GM21447 (cell line): Measurements from ENCODE around the gene ADGRV1.
"Not testable (repeated sequence)": the region's sequence is repeated elsewhere in the genome, so short reads cannot be mapped to it uniquely, and the experiment has no call there.

Source experiments
- ATAC-seq: cut with Tn5 transposase; IDR thresholded peaks from one replicate; pipeline ENCODE4 v1.9.1; 2021; ENCODE audit not compliant: unreplicated experiment

ADGRV1 gene

DNA sequence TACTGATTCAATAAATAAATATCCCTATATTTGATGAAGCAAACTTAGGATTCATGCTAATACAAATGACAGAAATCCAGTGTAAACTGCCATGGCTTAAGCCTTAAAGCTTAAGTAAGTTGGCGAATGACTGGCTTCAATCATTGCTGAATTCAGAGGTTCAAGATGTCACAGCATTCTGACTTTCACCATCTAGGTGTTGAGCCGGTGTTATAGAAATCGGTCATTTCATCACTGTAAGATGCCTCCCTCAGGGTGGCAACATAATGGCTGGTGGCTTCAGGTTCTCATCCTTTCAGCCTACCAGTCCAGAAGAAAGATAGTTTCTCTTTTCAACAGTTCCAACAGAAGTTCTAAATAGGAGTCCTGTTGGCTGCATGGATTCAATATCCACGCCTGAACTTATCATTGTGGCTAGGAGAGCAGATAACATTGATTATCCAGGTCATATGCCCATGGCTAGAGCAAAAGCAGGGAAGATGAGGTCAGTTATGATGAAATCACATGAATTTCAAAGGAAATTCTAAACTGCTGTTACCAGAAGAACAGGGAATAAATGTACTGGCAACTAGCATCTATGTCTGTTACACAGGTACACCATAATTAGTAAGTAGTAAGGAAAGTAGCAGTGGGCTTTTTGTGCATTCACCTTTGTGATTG is 460.2 kb downstream of the ADGRV1 start:
- ATAC-seq = no peak

GRCh38 chr5:91020065-91020800 is 461.6 kb downstream of the ADGRV1 start:
- ATAC-seq = no peak

DNA sequence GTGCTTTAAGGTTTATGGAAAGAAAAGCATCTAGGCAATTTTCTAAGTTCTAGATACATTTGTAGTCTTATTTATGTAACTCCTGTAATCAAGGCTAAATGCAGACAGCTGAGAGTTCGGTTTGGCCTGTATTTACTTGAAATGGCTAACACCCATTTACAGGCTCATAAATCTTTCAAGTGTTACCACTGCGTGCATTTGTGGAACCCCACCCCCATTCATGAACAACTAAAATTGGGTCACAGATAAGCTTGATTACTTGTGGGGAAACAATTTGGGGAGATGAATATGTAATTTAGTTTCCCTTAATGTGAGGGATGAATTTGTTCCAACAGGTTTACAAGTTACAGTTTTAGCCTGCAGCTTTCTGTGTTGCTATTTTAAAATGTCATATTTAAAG is 463.9 kb downstream of the ADGRV1 start:
- no peak for ATAC-seq

- ATAC-seq = no peak
These were observed 465.6 kb downstream of the ADGRV1 start for GRCh38 chr5:91024206-91024605.

- no peak for ATAC-seq
These were observed 466.1 kb downstream of the ADGRV1 start for GRCh38 chr5:91024727-91025126.

DNA sequence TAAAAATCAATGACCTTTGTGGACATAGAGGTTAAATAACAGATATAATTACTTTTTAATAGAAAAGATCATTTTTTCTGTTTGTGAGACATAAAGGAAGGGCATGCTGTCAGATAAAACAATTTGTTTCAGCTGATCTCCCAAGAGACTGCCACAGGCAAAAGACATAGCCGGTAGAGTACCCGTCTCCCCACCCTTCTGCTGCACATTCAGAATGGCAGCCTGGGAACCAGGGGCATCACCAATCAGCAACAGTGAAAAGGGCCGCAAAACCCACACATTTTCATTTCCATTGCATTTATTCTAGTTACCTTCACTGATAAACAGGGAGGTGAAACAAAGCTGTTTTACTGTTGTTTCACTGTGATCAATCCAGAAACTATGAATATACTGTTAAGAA is 466.9 kb downstream of the ADGRV1 start:
- no peak for ATAC-seq

- no peak for ATAC-seq
These were observed 467.4 kb downstream of the ADGRV1 start for GRCh38 chr5:91025956-91026355.

- no peak for ATAC-seq
These were observed 467.9 kb downstream of the ADGRV1 start for GRCh38 chr5:91026466-91026865.

DNA sequence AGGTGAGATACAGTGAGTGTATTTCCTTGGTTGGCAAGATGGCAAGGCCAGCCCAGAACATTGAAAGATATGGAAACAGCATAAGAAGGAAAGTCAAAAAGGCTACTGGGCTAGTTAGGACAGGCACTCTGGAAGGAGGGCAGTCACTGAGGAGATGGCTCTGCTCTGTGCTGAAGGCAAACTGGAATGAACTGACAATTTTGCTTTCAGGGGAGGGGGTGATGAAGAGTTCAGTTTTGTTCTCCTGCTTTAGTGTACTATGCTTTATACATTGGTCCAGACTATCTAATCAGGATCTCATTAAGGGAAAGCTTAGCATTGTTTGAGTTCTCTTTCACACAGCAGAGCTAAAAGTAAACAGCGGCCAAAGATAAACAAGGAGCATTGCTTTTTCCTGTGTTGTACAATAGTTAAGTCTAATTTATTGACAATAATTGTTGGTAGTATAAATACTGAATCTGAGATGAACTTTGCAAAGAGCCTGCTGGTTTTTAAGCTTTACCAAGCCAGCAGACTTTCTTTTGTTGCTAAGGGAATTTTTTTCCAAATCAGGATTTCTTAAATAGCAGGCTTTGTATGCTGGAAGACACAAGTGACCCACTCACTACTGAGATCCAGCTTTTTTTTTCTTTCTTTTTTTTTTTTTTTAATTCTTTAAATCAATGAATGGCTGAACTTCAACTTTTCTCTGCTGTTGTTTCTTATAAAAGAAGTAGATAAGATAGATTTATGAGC is 469.0 kb downstream of the ADGRV1 start:
- no peak for ATAC-seq

GRCh38 chr5:91028499-91028956 is 469.9 kb downstream of the ADGRV1 start:
- no peak for ATAC-seq

DNA sequence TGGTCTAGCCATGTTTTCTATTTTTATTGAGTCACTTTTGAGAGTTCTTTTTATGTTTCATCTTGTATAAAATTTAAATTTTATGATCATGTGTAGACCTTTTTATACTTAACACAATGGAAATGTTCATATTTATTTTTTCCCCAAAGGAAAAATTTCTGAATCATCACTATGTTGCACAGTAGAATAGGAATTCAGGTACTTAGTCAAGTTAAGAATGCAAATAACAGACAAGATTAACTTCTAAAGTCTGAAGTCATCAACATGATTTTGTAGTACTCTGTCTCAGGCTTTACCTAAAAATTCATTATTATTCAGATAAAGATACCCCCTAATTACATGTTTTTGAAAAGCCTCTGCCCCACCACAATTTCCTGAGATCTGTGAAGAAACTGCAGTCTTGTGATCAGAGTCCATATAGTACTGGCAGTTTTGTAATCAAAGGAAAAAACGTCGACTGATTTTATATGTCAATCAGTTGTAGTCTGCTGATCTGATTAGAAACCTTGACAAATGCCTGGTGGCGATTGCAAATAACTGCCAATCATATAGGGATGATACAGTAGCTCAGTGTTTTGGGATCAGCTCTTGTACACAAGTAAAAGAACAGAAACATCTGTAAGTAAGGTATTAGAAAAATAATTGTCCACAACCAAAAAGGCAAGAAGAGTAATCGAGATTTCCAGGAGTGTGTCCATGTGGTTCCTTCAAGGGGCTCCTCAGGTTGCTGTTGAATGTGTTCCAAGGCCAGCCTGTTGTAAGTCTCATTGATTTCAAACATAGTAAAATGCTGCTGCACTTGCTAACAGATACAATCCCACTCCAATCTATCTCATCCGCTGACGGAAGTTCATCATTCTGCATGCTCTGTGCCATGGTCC is 472.2 kb downstream of the ADGRV1 start:
- ATAC-seq = no peak

DNA sequence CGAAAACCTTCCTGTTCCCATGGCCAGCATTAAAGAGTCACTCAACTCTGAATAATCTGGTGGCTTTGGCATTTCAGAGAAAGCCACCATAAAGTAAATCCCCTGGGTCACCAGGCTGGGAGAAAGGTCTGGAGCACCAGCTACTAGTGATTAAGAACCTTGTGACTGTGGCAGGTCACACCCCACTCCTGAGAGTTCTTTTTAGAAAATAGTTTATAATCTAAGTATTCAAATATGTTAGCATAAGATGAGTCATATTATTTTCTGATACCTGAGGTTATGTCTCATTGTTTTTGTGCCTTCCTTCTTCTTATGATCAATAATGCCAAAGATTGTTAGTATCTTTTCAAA is 472.8 kb downstream of the ADGRV1 start:
- no peak for ATAC-seq

GRCh38 chr5:91032125-91032524 is 473.5 kb downstream of the ADGRV1 start:
- no peak for ATAC-seq

DNA sequence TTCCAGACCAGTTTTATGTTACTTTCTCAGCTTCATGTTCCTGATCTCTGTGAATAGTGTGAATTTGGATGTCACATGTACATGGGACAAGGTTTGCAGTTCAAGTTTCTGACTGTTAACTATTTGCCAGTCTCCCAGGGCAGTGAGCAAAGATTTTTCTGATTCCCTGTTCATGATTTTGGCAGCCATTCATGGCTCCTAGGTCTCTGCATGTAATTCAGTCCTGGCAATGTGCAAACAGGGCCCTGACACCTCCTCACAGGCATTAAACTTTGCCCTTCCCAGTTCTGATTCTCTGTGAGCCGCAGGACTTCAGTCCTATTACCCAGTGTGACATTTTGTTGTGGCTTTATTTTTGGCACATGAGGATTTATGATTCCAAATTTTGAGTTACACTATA is 474.8 kb downstream of the ADGRV1 start:
- ATAC-seq = no peak

GRCh38 chr5:91038180-91038808 is 479.7 kb downstream of the ADGRV1 start:
- no peak for ATAC-seq

DNA sequence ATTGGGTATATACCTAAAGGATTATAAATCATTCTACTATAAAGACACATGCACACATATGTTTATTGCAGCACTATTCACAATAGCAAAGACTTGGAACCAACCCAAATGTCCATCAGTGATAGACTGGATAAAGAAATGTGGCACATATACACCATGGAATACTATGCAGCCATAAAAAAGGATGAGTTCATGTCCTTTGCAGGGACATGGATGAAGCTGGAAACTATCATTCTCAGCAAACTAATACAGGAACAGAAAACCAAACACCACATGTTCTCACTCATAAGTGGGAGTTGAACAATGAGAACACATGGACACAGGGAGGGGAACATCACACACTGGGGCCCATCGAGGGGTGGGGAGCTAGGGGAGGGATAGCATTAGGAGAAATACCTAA is 482.5 kb downstream of the ADGRV1 start:
- not testable (repeated sequence) for ATAC-seq

- no peak for ATAC-seq
These were observed 483.8 kb downstream of the ADGRV1 start for GRCh38 chr5:91042247-91042935.

GRCh38 chr5:91042936-91043255 is 484.3 kb downstream of the ADGRV1 start:
- ATAC-seq = no peak

GRCh38 chr5:91048073-91048472 is 489.5 kb downstream of the ADGRV1 start:
- no peak for ATAC-seq

- no peak for ATAC-seq
These were observed 490.5 kb downstream of the ADGRV1 start for GRCh38 chr5:91049112-91049511.
